ENCODE measurements around the gene POC1B.
"Not testable (repeated sequence)": the region's sequence is repeated elsewhere in the genome, so short reads cannot be mapped to it uniquely, and the experiment has no call there.

The POC1B gene

GRCh38 chr12:89459279-89459678 is 66.6 kb downstream of the POC1B start:
- peak; percentile 40 for TF ChIP-seq CTCF (conservative IDR thresholded peaks at IDR 0.05; ENCODE audit: low read depth, low read length)
- not testable (repeated sequence) for H3K4me3 ChIP-seq (ENCODE audit: low read depth, low read length)
- DNase-seq (ENCODE audit: low read depth), result peak; percentile 44

- no peak overlapping the region for H3K4me3 ChIP-seq (ENCODE audit: low read depth, low read length)
- no peak for TF ChIP-seq CTCF (conservative IDR thresholded peaks at IDR 0.05; ENCODE audit: low read depth, low read length)
- no peak for DNase-seq (ENCODE audit: low read depth)
Measured at GRCh38 chr12:89456565-89456964, 69.3 kb downstream of the POC1B start.

- DNase-seq (ENCODE audit: low read depth), result peak; percentile 41
Measured at GRCh38 chr12:89454080-89454848, 71.6 kb downstream of the POC1B start.

GRCh38 chr12:89453121-89453978 is 72.5 kb downstream of the POC1B start:
- no peak for TF ChIP-seq CTCF (conservative IDR thresholded peaks at IDR 0.05; ENCODE audit: low read depth, low read length)
- H3K4me3 ChIP-seq (ENCODE audit: low read depth, low read length), result no peak overlapping the region
- peak; percentile 92 for DNase-seq (ENCODE audit: low read depth)

More at GRCh38 chr12:89454080-89454848, 71.6 kb downstream of the POC1B start:
- no peak for TF ChIP-seq CTCF (conservative IDR thresholded peaks at IDR 0.05; ENCODE audit: low read depth, low read length)
- no peak overlapping the region for H3K4me3 ChIP-seq (ENCODE audit: low read depth, low read length)

GRCh38 chr12:89451841-89452251 is 74.0 kb downstream of the POC1B start:
- no peak overlapping the region for H3K4me3 ChIP-seq (ENCODE audit: low read depth, low read length)
- no peak for TF ChIP-seq CTCF (conservative IDR thresholded peaks at IDR 0.05; ENCODE audit: low read depth, low read length)
- DNase-seq (ENCODE audit: low read depth), result peak; percentile 95

- H3K4me3 ChIP-seq (ENCODE audit: low read depth, low read length), result no peak overlapping the region
- DNase-seq (ENCODE audit: low read depth), result peak; percentile 94
- no peak for TF ChIP-seq CTCF (conservative IDR thresholded peaks at IDR 0.05; ENCODE audit: low read depth, low read length)
Measured at GRCh38 chr12:89450907-89451306, 74.9 kb downstream of the POC1B start.

All from choroid plexus epithelial cell (primary cell).